Myocyte (in vitro differentiated cells): ENCODE measurements around the gene DYDC2. TPM values are rescaled to one million over a fixed set of nuclear protein-coding genes. Genes with fewer than 3 reads are reported as not detected.
"Not testable (repeated sequence)": the region's sequence is repeated elsewhere in the genome, so short reads cannot be mapped to it uniquely, and the experiment has no call there.

Experiments
- DNase-seq: peaks from one replicate; pipeline ENCODE4 v3.0.0-alpha.2; 2012; ENCODE audit warnings: low read depth
- total RNA-seq: library from RNA; depleted of rRNA; stranded (reverse); fragments of >200 nt; gene quantifications from 2 replicates; pipeline ENCODE4 v1.2.3, GENCODE V29; 2014

DYDC2 gene
- total RNA-seq, 1 donor from 2014 or later = not detected

DNA sequence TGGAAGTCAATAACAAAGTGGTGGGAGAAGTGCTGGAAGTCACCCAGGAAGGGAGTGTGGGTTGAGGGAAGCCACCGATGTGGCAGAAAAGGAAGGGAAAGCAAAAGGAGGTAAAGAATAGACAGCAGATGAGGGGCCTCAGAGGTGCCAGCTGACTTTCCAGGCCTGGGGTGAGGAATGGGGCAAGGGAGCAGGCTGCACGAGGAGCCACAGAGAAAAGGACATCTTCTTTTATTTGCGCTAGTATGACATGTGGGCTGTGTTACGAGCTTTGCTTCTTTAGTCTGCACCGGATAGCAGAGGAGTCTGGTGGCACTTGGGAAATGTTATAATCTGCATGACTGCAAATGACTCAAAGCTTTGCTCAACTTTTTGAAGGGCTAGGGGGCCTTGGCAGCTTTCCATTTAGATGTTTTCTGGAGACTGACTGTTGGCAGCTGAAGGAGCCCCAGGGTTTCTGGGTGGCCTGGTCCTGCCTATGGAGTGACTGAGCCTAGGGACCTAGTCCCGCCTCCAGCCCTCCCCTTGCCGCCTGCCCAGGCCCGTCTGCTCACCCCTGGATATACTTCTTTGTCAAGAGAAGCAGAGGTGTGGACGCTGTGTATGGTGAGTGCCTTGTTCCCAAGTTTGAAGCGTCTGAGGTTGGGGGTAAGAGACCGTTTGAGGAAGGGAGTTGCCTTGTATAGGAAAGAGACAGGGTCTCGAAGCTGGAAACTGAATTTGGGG lies 56.9 kb downstream of the DYDC2 start:
- no peak for DNase-seq

DNA sequence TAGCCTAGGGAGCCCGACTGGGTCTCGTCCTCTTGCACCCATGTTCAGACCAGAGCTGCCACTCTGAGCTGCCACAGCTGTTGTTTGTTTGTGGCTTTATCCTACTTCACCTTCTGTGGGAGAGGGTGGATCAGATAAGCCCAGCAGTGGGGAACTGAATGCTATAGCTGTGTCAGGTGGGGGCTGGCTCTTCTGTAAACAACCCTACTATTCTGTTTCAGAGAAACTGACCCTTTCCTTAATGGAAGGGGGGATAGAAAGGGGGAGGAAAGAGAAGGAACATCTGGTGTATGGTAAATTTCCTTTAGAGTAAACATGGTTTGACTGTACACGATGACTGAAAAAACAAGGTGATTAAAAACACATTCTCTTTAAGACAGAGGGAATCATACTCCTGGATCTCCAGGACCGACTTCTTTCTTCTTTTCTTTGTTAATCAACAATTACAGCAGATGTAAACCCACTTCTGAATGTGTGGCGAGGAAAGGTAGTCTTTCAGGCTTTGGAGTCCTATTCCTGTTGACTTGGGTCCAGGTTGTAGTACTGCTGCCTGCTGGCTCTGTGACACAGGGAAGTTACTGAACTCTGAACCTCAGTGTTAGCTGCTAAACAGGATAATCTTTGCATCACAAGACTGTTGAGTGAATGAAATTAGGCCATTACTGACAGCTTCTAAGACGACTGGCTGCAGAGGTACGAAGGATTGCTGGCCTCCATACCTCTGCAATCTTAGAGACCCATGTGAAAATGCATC lies 57.7 kb downstream of the DYDC2 start:
- no peak for DNase-seq

DNA sequence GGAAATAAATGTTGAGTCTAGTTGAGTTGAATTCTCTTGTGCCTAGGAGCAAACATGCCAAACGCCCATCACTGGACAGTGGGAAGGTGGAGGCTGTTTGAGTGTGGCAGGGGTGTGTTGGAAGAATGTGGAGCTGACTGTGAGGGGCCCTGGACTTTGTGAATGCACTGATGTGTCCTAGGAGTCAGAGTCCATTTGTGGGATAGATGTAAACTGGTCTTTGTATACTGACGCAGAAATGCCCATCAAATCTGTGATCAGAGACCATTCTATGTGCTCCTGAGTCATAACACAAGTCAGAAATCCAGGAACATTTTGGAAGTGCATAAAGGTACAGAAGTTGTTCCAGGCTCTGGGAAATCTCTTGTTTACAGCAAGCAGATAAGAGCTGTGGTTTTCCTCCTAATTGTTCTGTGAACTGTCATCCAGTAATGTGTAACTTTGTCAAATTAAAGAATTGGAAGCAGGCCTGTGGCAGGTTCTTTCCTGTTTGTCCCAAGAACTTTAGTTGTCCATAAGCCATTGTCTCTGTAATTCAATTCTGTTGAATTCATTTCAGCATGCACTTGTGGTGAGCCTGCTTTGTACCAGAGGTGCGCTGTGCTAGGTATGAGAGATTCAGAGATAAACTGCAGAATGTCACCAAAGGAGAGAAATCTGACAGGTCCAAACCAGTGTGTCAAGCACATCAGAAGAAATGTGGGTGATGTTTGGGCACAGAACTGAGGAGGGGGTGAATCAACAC lies 59.3 kb downstream of the DYDC2 start:
- DNase-seq = no peak

DNA sequence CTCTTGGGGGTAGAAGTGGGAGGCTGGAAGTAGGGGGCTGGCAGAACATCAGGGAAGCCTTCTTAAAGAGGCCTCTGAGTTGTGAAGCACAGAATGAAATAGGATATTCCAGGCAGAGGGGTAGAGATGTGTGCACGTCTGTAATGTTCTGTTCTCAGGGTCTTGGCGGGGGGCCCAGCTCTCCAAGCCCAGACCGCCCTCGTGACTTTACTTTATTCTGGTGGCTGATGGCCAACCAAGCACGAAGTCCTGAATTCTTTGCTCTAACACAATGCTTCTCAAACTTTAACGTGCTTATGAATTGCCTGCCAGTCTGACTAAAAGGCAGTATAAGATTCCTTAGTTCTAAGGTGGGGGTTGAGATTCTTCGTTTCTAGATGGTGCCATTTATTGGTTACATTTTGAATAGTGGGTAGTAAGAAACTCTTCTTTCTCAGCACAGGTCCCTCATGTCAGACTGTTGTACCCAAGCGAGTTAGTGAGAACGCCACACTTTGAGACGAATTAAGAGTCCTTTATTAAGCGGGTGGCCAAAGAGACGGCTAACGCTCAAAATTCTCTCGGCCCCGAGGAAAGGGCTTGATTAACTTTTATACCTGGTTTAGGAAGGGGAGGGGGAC lies 60.0 kb downstream of the DYDC2 start:
- DNase-seq = no peak

DNA sequence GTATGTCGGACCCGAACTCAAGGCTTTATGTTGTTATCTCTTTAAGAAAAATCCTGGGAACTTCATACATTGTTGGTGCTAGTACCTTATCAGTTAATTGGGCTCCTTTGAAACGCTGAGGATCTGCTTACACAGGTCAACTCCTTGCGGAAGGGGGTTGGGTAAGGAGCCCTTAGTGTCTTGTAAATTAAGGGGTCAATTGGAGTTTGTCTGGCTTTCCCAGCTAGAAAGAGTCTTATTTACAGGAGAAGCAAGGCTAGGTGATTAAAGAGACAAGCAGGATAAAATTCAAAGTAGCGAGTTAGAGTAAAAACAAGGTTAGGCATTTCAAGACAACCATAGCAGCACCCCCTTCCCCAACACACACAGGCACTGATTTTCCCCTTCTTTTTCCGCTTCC lies 60.7 kb downstream of the DYDC2 start:
- DNase-seq = not testable (repeated sequence)

Other genes with a start within 250 kb of the DYDC2 start
- 0.43 TPM in 1 of 2 replicates, not detected in the other for gene PLAC9, start 224.1 kb upstream of the DYDC2 start, total RNA-seq
- gene ANXA11, start 151.2 kb upstream of the DYDC2 start, total RNA-seq = 219 and 266 TPM in 2 replicates
- gene MAT1A, start 67.1 kb upstream of the DYDC2 start, total RNA-seq = 0.11 TPM in 1 of 2 replicates, not detected in the other
- not detected in 2 replicates for gene DYDC1, start within 50 bp of the DYDC2 start, total RNA-seq
- gene PRXL2A, start 51.8 kb downstream of the DYDC2 start, total RNA-seq = 0.11 and 0.31 TPM in 2 replicates
- 54.6 and 79.8 TPM in 2 replicates for gene TSPAN14, start 97.5 kb downstream of the DYDC2 start, total RNA-seq
- not detected in 2 replicates for gene SH2D4B, start 181.1 kb downstream of the DYDC2 start, total RNA-seq